ENCODE data around the gene DENND4B.
A peak's percentile ranks its signal among the peaks of the same experiment; 100 is the strongest.

Gene DENND4B

DNA sequence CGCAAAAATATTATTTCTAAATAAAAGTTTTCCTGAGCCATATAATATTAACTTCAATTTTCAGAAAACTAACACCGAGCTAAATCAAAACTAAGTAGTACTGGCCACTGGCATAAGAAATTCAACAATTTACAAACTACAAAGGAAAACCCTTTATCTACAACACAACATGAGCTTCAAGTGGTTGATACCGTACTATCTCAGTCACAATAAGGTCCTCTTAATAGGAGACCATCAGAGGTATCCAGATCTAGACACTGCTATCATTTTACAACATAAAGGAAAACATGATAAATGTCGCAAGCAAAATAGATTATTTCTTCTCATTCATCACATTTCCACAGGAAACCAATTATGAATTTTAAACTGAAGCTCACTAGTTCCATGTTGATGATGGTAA lies 63.3 kb downstream of the DENND4B start:
- no peak for DNase-seq (ENCODE audit: extremely low read depth, low read depth)
- TF ChIP-seq, protein P1, sequence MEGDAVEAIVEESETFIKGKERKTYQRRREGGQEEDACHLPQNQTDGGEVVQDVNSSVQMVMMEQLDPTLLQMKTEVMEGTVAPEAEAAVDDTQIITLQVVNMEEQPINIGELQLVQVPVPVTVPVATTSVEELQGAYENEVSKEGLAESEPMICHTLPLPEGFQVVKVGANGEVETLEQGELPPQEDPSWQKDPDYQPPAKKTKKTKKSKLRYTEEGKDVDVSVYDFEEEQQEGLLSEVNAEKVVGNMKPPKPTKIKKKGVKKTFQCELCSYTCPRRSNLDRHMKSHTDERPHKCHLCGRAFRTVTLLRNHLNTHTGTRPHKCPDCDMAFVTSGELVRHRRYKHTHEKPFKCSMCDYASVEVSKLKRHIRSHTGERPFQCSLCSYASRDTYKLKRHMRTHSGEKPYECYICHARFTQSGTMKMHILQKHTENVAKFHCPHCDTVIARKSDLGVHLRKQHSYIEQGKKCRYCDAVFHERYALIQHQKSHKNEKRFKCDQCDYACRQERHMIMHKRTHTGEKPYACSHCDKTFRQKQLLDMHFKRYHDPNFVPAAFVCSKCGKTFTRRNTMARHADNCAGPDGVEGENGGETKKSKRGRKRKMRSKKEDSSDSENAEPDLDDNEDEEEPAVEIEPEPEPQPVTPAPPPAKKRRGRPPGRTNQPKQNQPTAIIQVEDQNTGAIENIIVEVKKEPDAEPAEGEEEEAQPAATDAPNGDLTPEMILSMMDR (IDR thresholded peaks at IDR 0.05; ENCODE audit: low read depth, low read length): no peak

DNA sequence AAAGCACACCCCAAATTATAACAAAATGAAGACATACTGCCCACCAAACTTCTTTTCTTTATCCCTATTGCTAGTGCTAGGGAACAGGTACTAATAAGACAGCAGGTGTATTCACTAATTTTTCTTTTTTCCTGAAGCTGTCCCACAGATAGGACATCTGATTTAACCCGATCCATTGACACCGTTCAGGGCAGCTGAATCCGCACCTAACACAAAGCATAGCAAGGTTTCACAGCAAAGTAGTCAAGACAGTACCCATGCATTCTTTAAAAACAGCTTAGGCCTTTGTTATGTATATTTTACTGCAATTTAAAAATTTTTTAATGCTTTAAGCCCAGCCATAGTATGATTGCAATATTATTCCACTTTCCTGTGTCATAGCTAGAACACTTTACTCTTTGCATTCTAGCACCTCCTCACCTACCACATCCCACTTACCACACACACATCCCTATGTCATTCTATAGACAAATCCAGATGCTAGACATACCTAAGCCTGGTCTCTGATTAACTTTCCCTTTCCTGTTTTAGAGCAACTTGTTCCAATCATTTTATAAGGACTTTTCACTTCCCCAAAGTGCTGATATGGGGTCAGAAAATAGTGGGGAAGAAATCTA lies 64.1 kb downstream of the DENND4B start:
- no peak for DNase-seq (ENCODE audit: extremely low read depth, low read depth)
- TF ChIP-seq, protein P1 (IDR thresholded peaks at IDR 0.05; ENCODE audit: low read depth, low read length): no peak

DNA sequence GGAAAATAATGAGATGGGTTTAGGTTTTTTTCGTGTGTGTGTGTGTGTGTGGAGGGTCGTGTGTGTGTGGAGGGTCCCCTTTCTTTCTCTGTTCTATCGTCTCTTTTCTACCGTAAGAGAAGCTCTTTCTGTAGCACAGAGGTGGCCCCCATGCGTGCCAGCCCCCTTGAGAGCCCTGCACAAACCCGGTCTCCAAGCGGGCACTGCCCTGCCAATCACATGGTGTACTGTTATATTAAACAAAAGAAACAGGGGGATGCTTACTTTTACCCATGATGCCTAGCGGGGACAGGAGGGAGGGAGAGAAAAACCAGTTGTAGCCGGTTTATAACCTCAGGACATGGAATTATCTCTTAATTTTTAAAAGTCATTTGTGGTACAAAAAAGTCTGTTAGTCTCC lies 64.8 kb downstream of the DENND4B start:
- no peak for DNase-seq (ENCODE audit: extremely low read depth, low read depth)
- TF ChIP-seq, protein P1 (IDR thresholded peaks at IDR 0.05; ENCODE audit: low read depth, low read length): no peak

DNA sequence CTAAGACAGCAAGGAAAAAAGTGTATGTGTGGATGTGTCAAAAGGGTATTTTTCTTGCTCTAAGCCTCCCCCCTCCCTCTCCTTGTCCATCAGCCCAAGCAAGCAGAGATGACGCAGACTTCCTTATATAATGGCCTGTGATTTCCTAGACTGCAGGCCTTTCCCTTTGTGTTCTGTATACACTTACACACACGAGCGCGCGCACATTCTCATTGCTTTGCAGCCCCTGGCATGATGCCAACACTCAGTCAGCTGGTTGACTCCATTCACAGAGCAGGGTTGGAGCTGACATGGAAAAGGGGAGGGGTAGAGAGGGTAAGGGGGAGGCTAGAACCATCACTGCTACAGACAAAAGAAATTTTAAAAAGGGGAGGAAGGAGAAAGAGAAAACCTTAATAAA lies 65.6 kb downstream of the DENND4B start:
- peak; percentile 75 for DNase-seq (ENCODE audit: extremely low read depth, low read depth)
- TF ChIP-seq, protein P1 (IDR thresholded peaks at IDR 0.05; ENCODE audit: low read depth, low read length): no peak

DNA sequence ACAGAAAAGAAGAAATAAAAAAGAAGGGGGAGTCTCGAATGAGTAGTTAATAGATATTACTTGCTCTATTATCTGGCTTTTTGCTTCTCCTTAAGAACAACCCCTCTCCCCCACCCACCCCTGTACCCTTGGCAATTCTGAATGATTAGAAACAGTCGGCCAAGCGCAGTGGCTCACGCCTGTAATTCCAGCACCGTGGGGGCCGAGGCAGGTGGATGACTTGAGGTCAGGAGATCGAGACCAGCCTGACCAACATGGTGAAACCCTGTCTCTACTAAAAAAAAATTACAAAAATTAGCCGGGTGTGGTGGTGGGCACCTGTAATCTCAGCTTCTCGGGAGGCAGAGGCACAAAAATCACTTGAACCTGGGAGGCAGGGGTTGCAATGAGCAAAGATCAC lies 66.5 kb downstream of the DENND4B start:
- TF ChIP-seq, protein P1 (IDR thresholded peaks at IDR 0.05; ENCODE audit: low read depth, low read length): no peak
- no peak for DNase-seq (ENCODE audit: extremely low read depth, low read depth)

All from AG09319 (cell line).